Uterus (tissue), 4 donors: ENCODE results near the gene IGFL4. TPM values are rescaled to one million over a fixed set of nuclear protein-coding genes. Genes with fewer than 3 reads are reported as not detected.

ENCODE experiments used
- DNase-seq, 2 donors: peaks; one replicate each; pipeline ENCODE4 v3.0.0-alpha.2; 2019 to 2020
- H3K27ac ChIP-seq, 2 donors: fragments of 200-600 bp; sonication (generic); 1 replicate in 1 of 2; 2 replicates in 1 of 2; pipeline ENCODE4 v1.5.1; 2016 to 2018
- H3K27me3 ChIP-seq, 2 donors: fragments of 200-600 bp; sonication (generic); one replicate each; pipeline ENCODE4 v1.5.1; 2018 to 2019; ENCODE audit warnings: control low read depth in 1 of 2
- H3K36me3 ChIP-seq, 2 donors: fragments of 200-600 bp; sonication (generic); one replicate each; pipeline ENCODE4 v1.5.1; 2019; ENCODE audit warnings: control low read depth in 1 of 2
- H3K4me1 ChIP-seq, 2 donors: fragments of 200-600 bp; sonication (generic); one replicate each; pipeline ENCODE4 v1.5.1; 2018 to 2019; ENCODE audit warnings: control low read depth in 1 of 2
- H3K4me3 ChIP-seq, 2 donors: fragments of 200-600 bp; sonication (generic); 1 replicate in 1 of 2; 2 replicates in 1 of 2; pipeline ENCODE4 v1.5.1; 2018 to 2019; ENCODE audit warnings: mild to moderate bottlenecking in 1 of 2
- H3K9me3 ChIP-seq, 2 donors: fragments of 200-600 bp; sonication (generic); one replicate each; pipeline ENCODE4 v1.5.1; 2019; ENCODE audit warnings: control low read depth in 1 of 2
- CTCF ChIP-seq, 4 experiments: fragments of 200-600 bp in 2 of 4; fragments of 450-650 bp in 2 of 4; sonication (generic) in 2 of 4; IDR thresholded peaks; one replicate each; pipeline ENCODE4 v1.5.1; 2016 to 2019; ENCODE audit warnings: antibody characterized with exemption in 4 of 4, mild to moderate bottlenecking in 2 of 4, moderate library complexity in 1 of 4
- POLR2A ChIP-seq, 2 donors: fragments of 450-650 bp; IDR thresholded peaks; one replicate each; pipeline ENCODE4 v1.6.1; 2016; ENCODE audit warnings: antibody characterized with exemption in 2 of 2, mild to moderate bottlenecking in 1 of 2, moderate library complexity in 1 of 2
- intact Hi-C: fragments of 100-400 bp; cut with DNase I; formaldehyde crosslinking; loops from one replicate; pipeline ENCODE4 v1.15.1; 2023; ENCODE audit warnings: low total_unique reads
- total RNA-seq, 4 donors: library from RNA; depleted of rRNA in 3 of 4; stranded (reverse); fragments of >200 nt in 3 of 4; gene quantifications; one replicate each; pipeline versions ENCODE4 v1.1.0 to v1.2.4, GENCODE V29; 2014 to 2023
- donor health status: DM: yes; HTN: yes; CAD: no.

Gene IGFL4
- total RNA-seq, 4 donors from 2014 or later, result not detected

GRCh38 chr19:45996933-45997332, 43.9 kb downstream of the IGFL4 start:
- H3K36me3 ChIP-seq, result no peaks in the 10 kb centered on the region
- H3K4me3 ChIP-seq, result no peak overlapping the region
- intact Hi-C loops, result no loop called here
- H3K27ac ChIP-seq, result no peak overlapping the region
- no peak for TF ChIP-seq CTCF (IDR thresholded peaks at IDR 0.05)
- TF ChIP-seq POLR2A (IDR thresholded peaks at IDR 0.05), result no peak
- no peak for DNase-seq
- H3K9me3 ChIP-seq, result no peaks in the 10 kb centered on the region
- no peaks in the 10 kb centered on the region for H3K27me3 ChIP-seq
- H3K4me1 ChIP-seq, result peaks cover 0 to 7% of the 10 kb centered on the region in 2 donors

- H3K27ac ChIP-seq, result peak overlapping the region; percentile 31 to 76
- TF ChIP-seq POLR2A (IDR thresholded peaks at IDR 0.05) (no peak), CTCF (IDR thresholded peaks at IDR 0.05) (no peak)
- H3K27me3 ChIP-seq, result no peaks in the 10 kb centered on the region
- H3K4me1 ChIP-seq, result peaks cover 0 to 7% of the 10 kb centered on the region in 2 donors
- intact Hi-C loops, result no loop called here
- H3K9me3 ChIP-seq, result no peaks in the 10 kb centered on the region
- H3K36me3 ChIP-seq, result no peaks in the 10 kb centered on the region
- H3K4me3 ChIP-seq, result peak overlapping the region; percentile 70 to 71
- DNase-seq, result no peak
Observed at GRCh38 chr19:45995715-45996385, 45.0 kb downstream of the IGFL4 start.

- peak; percentile 95 to 97 for DNase-seq
- intact Hi-C loops, result no loop called here
- H3K27me3 ChIP-seq, result no peaks in the 10 kb centered on the region
- H3K4me3 ChIP-seq, result peak within 1 kb of the TSS; percentile 70 to 71
- H3K9me3 ChIP-seq, result no peaks in the 10 kb centered on the region
- TF ChIP-seq POLR2A (IDR thresholded peaks at IDR 0.05) (peak; percentile 74 to 75), CTCF (IDR thresholded peaks at IDR 0.05) (no peak)
- no peaks in the 10 kb centered on the region for H3K4me1 ChIP-seq
- H3K36me3 ChIP-seq, result no peaks in the 10 kb centered on the region
- peak within 1 kb of the TSS; percentile 31 to 76 for H3K27ac ChIP-seq
Observed at GRCh38 chr19:45994998-45995714, 45.6 kb downstream of the IGFL4 start, which contains the start of gene CCDC61. CCDC61 (plus strand) TSS chr19:45995467; CDS start chr19:46003019, 7,552 bp downstream.

- H3K27me3 ChIP-seq, result no peaks in the 10 kb centered on the region
- intact Hi-C loops, result no loop called here
- TF ChIP-seq CTCF (IDR thresholded peaks at IDR 0.05), result no peak
- no peak for TF ChIP-seq POLR2A (IDR thresholded peaks at IDR 0.05)
- no peaks in the 10 kb centered on the region for H3K9me3 ChIP-seq
- H3K27ac ChIP-seq, result peak overlapping the region in 1 of 2 donors; percentile 31
- no peak for DNase-seq
- H3K4me3 ChIP-seq, result peak overlapping the region; percentile 25 to 42
- H3K36me3 ChIP-seq, result no peaks in the 10 kb centered on the region
- H3K4me1 ChIP-seq, result no peaks in the 10 kb centered on the region
Observed at GRCh38 chr19:45994456-45994997, 46.3 kb downstream of the IGFL4 start.
